GM19372 (cell line): ENCODE results near the gene USP24.
"Not testable (repeated sequence)": the region's sequence is repeated elsewhere in the genome, so short reads cannot be mapped to it uniquely, and the experiment has no call there.

ENCODE experiments used
- ATAC-seq: cut with Tn5 transposase; IDR thresholded peaks from one replicate; pipeline ENCODE4 v1.9.1; 2021; ENCODE audit warnings: mild to moderate bottlenecking, low read depth, moderate library complexity; ENCODE audit not compliant: unreplicated experiment

USP24 gene

GRCh38 chr1:55232448-55233144, 17.4 kb upstream of the USP24 start:
- ATAC-seq = no peak

GRCh38 chr1:55231745-55232144, 16.6 kb upstream of the USP24 start:
- ATAC-seq = no peak

- no peak for ATAC-seq
Measured at GRCh38 chr1:55230659-55231058, 15.5 kb upstream of the USP24 start.

GRCh38 chr1:55229726-55230125, 14.6 kb upstream of the USP24 start:
- not testable (repeated sequence) for ATAC-seq

- ATAC-seq = no peak
Measured at GRCh38 chr1:55225228-55225627, 10.1 kb upstream of the USP24 start.

- ATAC-seq = no peak
Measured at GRCh38 chr1:55224729-55225128, 9.6 kb upstream of the USP24 start.

GRCh38 chr1:55222152-55222551, 7.0 kb upstream of the USP24 start:
- ATAC-seq = no peak

GRCh38 chr1:55217226-55217986, 2.2 kb upstream of the USP24 start:
- ATAC-seq = no peak

GRCh38 chr1:55216096-55216495, 932 bp upstream of the USP24 start:
- ATAC-seq = no peak

GRCh38 chr1:55214934-55215193, 300 bp downstream of the USP24 start:
- ATAC-seq = peak; percentile 17

- peak; percentile 15 for ATAC-seq
Measured at GRCh38 chr1:55214212-55214933, 791 bp downstream of the USP24 start.

GRCh38 chr1:55213885-55214211, 1.3 kb downstream of the USP24 start:
- no peak for ATAC-seq

GRCh38 chr1:55213151-55213884, 1.8 kb downstream of the USP24 start:
- ATAC-seq = no peak

GRCh38 chr1:55212349-55213150, 2.6 kb downstream of the USP24 start:
- no peak for ATAC-seq

- no peak for ATAC-seq
Measured at GRCh38 chr1:55211863-55212262, 3.3 kb downstream of the USP24 start.

GRCh38 chr1:55210990-55211801, 4.0 kb downstream of the USP24 start:
- ATAC-seq = no peak

GRCh38 chr1:55209247-55209646, 5.9 kb downstream of the USP24 start:
- ATAC-seq = no peak

GRCh38 chr1:55206210-55206609, 9.0 kb downstream of the USP24 start:
- no peak for ATAC-seq

GRCh38 chr1:55204997-55205396, 10.2 kb downstream of the USP24 start:
- peak; percentile 69 for ATAC-seq

GRCh38 chr1:55203064-55203463, 12.1 kb downstream of the USP24 start:
- ATAC-seq = no peak
